Omental fat pad (tissue), 4 donors: ENCODE data around the gene COLQ. TPM values are rescaled to one million over a fixed set of nuclear protein-coding genes. Genes with fewer than 3 reads are reported as not detected.

Experiments used
- ATAC-seq: fragments of 150-250 bp; one replicate; pipeline ENCODE4 v1.9.1; 2016; ENCODE audit warnings: mild to moderate bottlenecking, moderate library complexity; ENCODE audit not compliant: low FRiP score
- DNase-seq: peaks from one replicate; pipeline ENCODE4 v3.0.0-alpha.2; 2019; ENCODE audit warnings: low spot score
- CTCF ChIP-seq, 3 donors: fragments of 450-650 bp; IDR thresholded peaks; one replicate each; pipeline ENCODE4 v1.5.1; 2016 to 2017; ENCODE audit warnings: antibody characterized with exemption in 3 of 3, mild to moderate bottlenecking in 3 of 3, moderate library complexity in 2 of 3
- total RNA-seq, 4 donors: library from RNA; depleted of rRNA; stranded (reverse); fragments of >200 nt; gene quantifications; one replicate each; pipeline ENCODE4 v1.1.0, GENCODE V29; 2016

Gene COLQ
- total RNA-seq, 4 donors from 2014 or later = 1.2 to 3.9 (median 1.9) TPM

GRCh38 chr3:15513810-15514662 lies 7.5 kb downstream of the COLQ start:
- DNase-seq (no peak), ATAC-seq (no peak)
- TF ChIP-seq CTCF (IDR thresholded peaks at IDR 0.05) = no peak

- DNase-seq (no peak), ATAC-seq (no peak)
- TF ChIP-seq CTCF (IDR thresholded peaks at IDR 0.05) = no peak
These were observed 8.4 kb downstream of the COLQ start for GRCh38 chr3:15513116-15513515.

GRCh38 chr3:15512166-15512565 lies 9.3 kb downstream of the COLQ start:
- TF ChIP-seq CTCF (IDR thresholded peaks at IDR 0.05) = no peak
- DNase-seq = no peak
- ATAC-seq = no peak

GRCh38 chr3:15511156-15511555 lies 10.3 kb downstream of the COLQ start:
- ATAC-seq = no peak
- TF ChIP-seq CTCF (IDR thresholded peaks at IDR 0.05) = no peak
- DNase-seq = no peak

GRCh38 chr3:15510493-15510892 lies 11.0 kb downstream of the COLQ start:
- DNase-seq = no peak
- no peak for ATAC-seq
- no peak for TF ChIP-seq CTCF (IDR thresholded peaks at IDR 0.05)

- ATAC-seq (no peak), DNase-seq (no peak)
- TF ChIP-seq CTCF (IDR thresholded peaks at IDR 0.05) = no peak
These were observed 14.9 kb downstream of the COLQ start for GRCh38 chr3:15506571-15506970.
